Smooth muscle cell (in vitro differentiated cells): Measurements from ENCODE around the gene AKT3. TPM values are rescaled to one million over a fixed set of nuclear protein-coding genes. Genes with fewer than 3 reads are reported as not detected.

ENCODE experiments used
- DNase-seq: peaks from one replicate; lab custom pipeline; 2025; ENCODE audit not compliant: unreplicated experiment; lab: John Stamatoyannopoulos, UW
- H2AFZ ChIP-seq: fragments of 200-600 bp; sonication (generic); 2 replicates; pipeline ENCODE4 v1.6.0; 2016; ENCODE audit warnings: antibody characterized with exemption, low read depth, mild to moderate bottlenecking
- H3F3A ChIP-seq: fragments of 200-600 bp; sonication (generic); 2 replicates; pipeline ENCODE4 v1.6.0; 2017; ENCODE audit warnings: antibody characterized with exemption, low read depth
- H3K27ac ChIP-seq: fragments of 200-600 bp; sonication (generic); 2 replicates; pipeline ENCODE4 v1.5.1; 2016; ENCODE audit warnings: low read depth, mild to moderate bottlenecking
- H3K27me3 ChIP-seq: fragments of 200-600 bp; sonication (generic); 2 replicates; pipeline ENCODE4 v1.6.1; 2016; ENCODE audit warnings: low read depth, mild to moderate bottlenecking
- H3K36me3 ChIP-seq: fragments of 200-600 bp; sonication (generic); 2 replicates; pipeline ENCODE4 v1.5.1; 2016; ENCODE audit warnings: low read depth
- H3K4me1 ChIP-seq: fragments of 200-600 bp; sonication (generic); 2 replicates; pipeline ENCODE4 v1.5.1; 2016; ENCODE audit warnings: low read depth
- H3K4me2 ChIP-seq: fragments of 200-600 bp; sonication (generic); 2 replicates; pipeline ENCODE4 v1.6.0; 2016; ENCODE audit warnings: mild to moderate bottlenecking
- H3K4me3 ChIP-seq: fragments of 200-600 bp; sonication (generic); 2 replicates; pipeline ENCODE4 v1.5.1; 2016; ENCODE audit warnings: mild to moderate bottlenecking
- H3K79me2 ChIP-seq: fragments of 200-600 bp; sonication (generic); 2 replicates; pipeline ENCODE4 v1.6.0; 2016; ENCODE audit warnings: low read depth, mild to moderate bottlenecking
- H3K9ac ChIP-seq: fragments of 200-600 bp; sonication (generic); 2 replicates; pipeline ENCODE4 v1.6.0; 2016; ENCODE audit warnings: low read depth
- H3K9me3 ChIP-seq: fragments of 200-600 bp; sonication (generic); replicated peaks from 2 replicates; pipeline ENCODE4 v1.5.1; 2016; ENCODE audit warnings: low read depth
- H4K20me1 ChIP-seq: fragments of 200-600 bp; sonication (generic); 2 replicates; pipeline ENCODE4 v1.6.0; 2016; ENCODE audit warnings: low read depth
- WGBS: methylation state at CpG from one replicate; pipeline ENCODE4 v1.1.7; 2016; ENCODE audit warnings: low lambda C conversion rate; 5-methylcytosine and 5-hydroxymethylcytosine counted together
- polyA plus RNA-seq: library from polyadenylated mRNA; unstranded; fragments of >200 nt; fragmentation: Nextera tagmentation; extraction: Ambion mirVana; gene quantifications from 2 replicates; pipeline ENCODE4 v1.2.1, GENCODE V29; 2016
- total RNA-seq: library from RNA; depleted of rRNA; stranded (reverse); fragments of >200 nt; gene quantifications from 2 replicates; pipeline ENCODE4 v1.2.3, GENCODE V29; 2014
- TF ChIP-seq, protein P1 (sequence below): fragments of 200-600 bp; sonication (generic); IDR thresholded peaks from 2 replicates; pipeline ENCODE4 v1.5.1; 2017; ENCODE audit warnings: borderline replicate concordance, mild to moderate bottlenecking, antibody characterized with exemption; ENCODE audit not compliant: insufficient read depth, poor library complexity, severe bottlenecking

AKT3 gene
- total and polyA plus RNA-seq, 2 experiments from 2014 or later = 5.5 to 32.3 TPM

DNA sequence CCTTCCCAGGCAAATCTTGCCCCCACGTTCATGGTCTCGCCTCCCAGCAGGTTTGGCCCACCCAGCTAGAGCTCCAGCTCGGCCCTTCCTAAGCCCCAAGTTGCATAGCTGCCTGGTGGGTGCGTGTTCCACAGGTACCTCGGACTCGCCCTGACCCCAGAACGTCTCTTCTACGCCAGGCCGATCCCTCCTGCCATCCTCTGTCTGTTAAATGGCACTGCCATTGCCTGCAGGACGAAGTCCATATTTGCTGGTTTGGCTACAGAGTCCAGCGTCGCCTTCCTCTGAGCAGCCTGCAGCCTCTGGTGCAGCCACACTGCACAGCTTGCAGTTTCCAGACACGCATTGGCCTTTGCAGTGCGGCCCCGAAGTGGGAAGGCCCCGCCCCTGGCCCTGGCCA is 366.1 kb downstream of the AKT3 start:
- no peak for DNase-seq
- H3K4me2 ChIP-seq = no peak overlapping the region
- no peaks in the 10 kb centered on the region for H3K27me3 ChIP-seq
- peaks cover 17% of the 10 kb centered on the region for H3K4me1 ChIP-seq
- no peaks in the 10 kb centered on the region for H4K20me1 ChIP-seq
- no peaks in the 10 kb centered on the region for H3K79me2 ChIP-seq
- no peaks in the 10 kb centered on the region for H3K36me3 ChIP-seq
- H3K9me3 ChIP-seq = no peaks in the 10 kb centered on the region
- H3K4me3 ChIP-seq = no peak overlapping the region
- H3F3A ChIP-seq = no peaks in the 10 kb centered on the region
- TF ChIP-seq, protein P1, sequence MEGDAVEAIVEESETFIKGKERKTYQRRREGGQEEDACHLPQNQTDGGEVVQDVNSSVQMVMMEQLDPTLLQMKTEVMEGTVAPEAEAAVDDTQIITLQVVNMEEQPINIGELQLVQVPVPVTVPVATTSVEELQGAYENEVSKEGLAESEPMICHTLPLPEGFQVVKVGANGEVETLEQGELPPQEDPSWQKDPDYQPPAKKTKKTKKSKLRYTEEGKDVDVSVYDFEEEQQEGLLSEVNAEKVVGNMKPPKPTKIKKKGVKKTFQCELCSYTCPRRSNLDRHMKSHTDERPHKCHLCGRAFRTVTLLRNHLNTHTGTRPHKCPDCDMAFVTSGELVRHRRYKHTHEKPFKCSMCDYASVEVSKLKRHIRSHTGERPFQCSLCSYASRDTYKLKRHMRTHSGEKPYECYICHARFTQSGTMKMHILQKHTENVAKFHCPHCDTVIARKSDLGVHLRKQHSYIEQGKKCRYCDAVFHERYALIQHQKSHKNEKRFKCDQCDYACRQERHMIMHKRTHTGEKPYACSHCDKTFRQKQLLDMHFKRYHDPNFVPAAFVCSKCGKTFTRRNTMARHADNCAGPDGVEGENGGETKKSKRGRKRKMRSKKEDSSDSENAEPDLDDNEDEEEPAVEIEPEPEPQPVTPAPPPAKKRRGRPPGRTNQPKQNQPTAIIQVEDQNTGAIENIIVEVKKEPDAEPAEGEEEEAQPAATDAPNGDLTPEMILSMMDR = no peak
- 94% methylated on average over 16 of the region's 16 CpGs for WGBS
- no peak overlapping the region for H3K27ac ChIP-seq
- no peak overlapping the region for H3K9ac ChIP-seq
- no peak overlapping the region for H2AFZ ChIP-seq

DNA sequence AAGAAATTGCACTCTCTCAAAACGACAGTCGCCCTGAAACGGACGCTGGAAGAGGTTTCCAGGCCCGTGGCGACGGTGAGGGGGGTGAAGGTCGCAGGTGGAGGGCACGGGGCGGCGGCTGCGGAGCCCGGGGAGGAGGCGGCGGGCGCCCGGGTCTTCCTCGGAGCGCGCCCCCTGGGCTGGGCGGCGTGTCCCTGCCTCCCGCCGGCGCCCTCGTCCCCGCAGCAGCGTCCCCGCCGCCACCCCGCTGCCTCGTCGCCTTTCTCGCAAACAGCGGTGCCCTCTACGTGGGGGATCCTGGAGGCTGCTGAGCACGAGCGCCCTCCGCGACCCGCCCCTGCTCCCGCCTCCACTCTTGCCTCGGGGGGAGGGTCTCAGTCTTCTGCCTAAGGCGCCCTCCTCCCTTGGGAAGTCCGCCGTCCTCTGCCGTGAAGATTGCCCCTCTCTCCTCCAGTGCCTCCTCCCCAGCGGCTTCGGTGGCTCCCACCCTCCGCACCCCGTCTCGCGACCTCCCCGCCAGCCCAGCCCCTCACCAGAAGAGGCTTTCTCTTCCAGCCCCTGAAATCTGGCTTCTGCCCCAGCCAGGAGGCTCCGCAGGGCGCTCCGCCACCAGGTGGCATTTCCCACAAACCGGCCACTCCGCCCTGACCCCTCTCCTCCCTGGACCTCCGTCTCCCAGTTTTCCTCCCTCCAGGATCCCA is 366.8 kb downstream of the AKT3 start:
- peak overlapping the region; percentile 88 for H3K4me2 ChIP-seq
- H3K36me3 ChIP-seq = no peaks in the 10 kb centered on the region
- H3K4me1 ChIP-seq = peaks cover 17% of the 10 kb centered on the region
- peak overlapping the region; percentile 47 for H3K9ac ChIP-seq
- no peak overlapping the region for H3K27ac ChIP-seq
- H3K4me3 ChIP-seq = peak overlapping the region; percentile 45
- DNase-seq = no peak
- H2AFZ ChIP-seq = no peak overlapping the region
- no peaks in the 10 kb centered on the region for H3K79me2 ChIP-seq
- no peaks in the 10 kb centered on the region for H4K20me1 ChIP-seq
- TF ChIP-seq, protein P1 = peak; percentile 30
- H3K27me3 ChIP-seq = no peaks in the 10 kb centered on the region
- no peaks in the 10 kb centered on the region for H3F3A ChIP-seq
- H3K9me3 ChIP-seq = no peaks in the 10 kb centered on the region
- 4% methylated on average over 19 of the region's 60 CpGs for WGBS

DNA sequence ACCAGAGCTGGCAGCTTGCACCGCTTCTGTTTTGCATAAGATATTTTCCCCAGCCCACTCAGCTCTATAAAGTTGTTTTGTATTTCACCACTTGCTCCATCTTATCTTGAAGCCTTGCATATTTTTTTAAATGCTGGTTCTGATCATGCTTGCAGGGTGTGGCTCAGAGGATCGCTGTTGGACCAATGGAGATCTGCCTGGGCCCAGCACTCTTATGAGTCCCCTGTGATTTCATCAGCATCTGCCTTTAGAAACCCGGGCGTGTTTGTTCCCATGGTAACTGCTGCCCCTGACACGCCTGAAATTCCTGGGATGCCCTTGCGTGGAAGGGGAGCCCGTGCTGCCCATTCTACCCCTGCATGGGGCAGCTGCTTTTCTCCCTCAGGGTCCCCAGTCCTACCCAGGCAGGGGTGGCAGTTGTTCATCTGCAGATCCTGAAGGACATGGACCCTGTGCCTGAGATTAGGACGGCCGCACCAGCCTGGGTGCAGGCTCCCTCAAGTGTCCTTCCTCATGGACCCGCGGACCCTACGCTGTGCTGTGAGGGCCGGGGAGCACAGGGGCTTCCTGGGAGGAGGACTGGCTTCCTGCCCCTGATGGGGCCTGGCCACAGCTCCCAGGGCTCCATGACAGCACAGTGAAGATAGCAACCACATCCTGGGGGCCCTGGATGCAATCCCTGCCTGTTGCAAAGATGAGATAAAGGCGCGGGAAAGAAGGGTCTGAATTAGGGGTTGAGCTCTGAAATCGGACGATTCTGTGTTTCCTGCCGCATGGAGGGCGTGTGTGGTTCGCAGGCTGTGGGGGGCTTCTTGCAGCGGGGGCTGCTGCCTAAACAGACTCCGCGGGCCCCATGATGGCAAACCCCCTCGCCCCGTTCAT is 367.7 kb downstream of the AKT3 start:
- H2AFZ ChIP-seq = no peak overlapping the region
- WGBS = 18% methylated on average over 25 of the region's 25 CpGs

More for the DNA sequence above, 367.7 kb downstream of the AKT3 start:
- peak overlapping the region; percentile 88 for H3K4me2 ChIP-seq
- H3K27me3 ChIP-seq = no peaks in the 10 kb centered on the region
- H4K20me1 ChIP-seq = no peaks in the 10 kb centered on the region
- no peak for DNase-seq
- no peaks in the 10 kb centered on the region for H3K79me2 ChIP-seq
- H3K4me3 ChIP-seq = peak overlapping the region; percentile 45
- H3K4me1 ChIP-seq = peaks cover 17% of the 10 kb centered on the region
- TF ChIP-seq, protein P1 = no peak
- no peaks in the 10 kb centered on the region for H3K9me3 ChIP-seq
- no peaks in the 10 kb centered on the region for H3K36me3 ChIP-seq
- no peak overlapping the region for H3K27ac ChIP-seq
- peak overlapping the region; percentile 47 for H3K9ac ChIP-seq
- H3F3A ChIP-seq = no peaks in the 10 kb centered on the region
